ENCODE measurements around the gene ADCY2.

The ADCY2 gene

DNA sequence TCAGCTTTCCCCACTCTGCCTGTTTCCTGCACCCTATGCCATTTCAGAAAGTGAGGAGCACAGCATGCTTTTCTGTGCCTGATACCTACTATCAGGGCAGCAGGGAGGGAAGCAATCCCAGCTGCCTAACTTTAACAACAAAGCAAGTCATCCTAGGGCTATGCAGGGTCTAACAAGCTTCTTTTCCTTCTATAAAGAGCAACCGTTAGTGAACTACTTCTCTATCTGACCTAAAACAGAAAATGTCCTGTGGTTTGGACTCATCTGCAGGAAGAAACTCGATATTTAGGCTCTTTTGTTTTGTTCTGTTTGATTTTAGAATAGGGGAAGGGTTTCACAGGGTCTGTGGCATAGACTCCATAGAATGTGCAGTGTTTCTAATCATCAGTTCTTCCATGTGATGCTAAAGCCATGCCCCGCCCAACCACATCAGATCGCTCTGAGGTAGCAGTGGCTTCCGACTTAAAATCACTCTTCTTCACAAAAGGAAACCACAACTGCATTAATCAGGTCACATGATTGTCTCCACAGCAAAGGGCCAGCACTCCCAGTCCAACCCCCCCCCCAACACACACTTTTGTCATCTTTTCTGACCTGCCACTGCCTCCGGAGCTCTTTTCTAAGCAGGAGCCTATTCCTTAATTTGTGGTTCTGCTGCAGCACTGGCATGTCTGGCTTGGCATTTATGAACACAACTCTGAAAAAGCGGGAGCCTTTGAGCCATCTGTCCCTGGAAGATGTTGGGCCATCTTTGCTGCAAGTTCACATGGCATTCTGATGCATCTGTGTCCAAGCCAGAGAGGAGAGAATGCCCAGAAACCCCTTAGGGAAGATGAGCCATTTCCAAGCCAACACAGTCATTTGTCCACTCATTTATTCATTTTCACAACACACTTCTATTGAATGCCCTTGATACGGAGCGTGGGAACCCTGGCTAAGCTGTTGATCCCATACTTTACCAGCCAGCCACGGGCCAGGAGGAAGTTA, 383.4 kb downstream of the ADCY2 start:
- POLR2A ChIA-PET, result no interaction called here
- TF ChIP-seq, protein P1, sequence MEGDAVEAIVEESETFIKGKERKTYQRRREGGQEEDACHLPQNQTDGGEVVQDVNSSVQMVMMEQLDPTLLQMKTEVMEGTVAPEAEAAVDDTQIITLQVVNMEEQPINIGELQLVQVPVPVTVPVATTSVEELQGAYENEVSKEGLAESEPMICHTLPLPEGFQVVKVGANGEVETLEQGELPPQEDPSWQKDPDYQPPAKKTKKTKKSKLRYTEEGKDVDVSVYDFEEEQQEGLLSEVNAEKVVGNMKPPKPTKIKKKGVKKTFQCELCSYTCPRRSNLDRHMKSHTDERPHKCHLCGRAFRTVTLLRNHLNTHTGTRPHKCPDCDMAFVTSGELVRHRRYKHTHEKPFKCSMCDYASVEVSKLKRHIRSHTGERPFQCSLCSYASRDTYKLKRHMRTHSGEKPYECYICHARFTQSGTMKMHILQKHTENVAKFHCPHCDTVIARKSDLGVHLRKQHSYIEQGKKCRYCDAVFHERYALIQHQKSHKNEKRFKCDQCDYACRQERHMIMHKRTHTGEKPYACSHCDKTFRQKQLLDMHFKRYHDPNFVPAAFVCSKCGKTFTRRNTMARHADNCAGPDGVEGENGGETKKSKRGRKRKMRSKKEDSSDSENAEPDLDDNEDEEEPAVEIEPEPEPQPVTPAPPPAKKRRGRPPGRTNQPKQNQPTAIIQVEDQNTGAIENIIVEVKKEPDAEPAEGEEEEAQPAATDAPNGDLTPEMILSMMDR (IDR thresholded peaks at IDR 0.05; ENCODE audit: insufficient read depth, low read length, missing control alignments), result no peak

DNA sequence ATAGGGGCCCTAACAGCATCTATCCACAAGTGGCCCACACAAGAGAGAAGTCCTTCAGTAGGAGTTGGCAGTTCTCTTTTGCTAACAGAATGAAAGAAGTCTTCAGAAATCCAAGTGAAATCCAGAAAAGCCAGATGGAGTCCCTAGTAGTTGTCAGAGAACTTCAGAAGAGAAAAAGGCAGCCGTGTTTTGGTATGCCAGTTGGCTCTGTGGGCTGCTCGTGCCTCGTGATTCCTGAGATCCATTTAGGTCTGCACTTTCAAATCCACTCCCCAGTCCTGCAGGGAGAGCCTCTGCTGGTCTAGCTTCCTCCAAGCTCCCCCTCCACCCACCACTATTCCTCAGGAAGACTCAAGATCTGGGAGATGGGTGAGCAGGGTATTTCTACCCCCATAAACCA, 386.0 kb downstream of the ADCY2 start:
- ChIA-PET CTCF (no interaction called here), POLR2A (no interaction called here)
- H3K4me3 ChIP-seq (ENCODE audit: low read depth, low read length), result no peak overlapping the region
- TF ChIP-seq, protein P1 (IDR thresholded peaks at IDR 0.05; ENCODE audit: insufficient read depth, low read length, missing control alignments), result no peak
- no peak for DNase-seq (ENCODE audit: low read depth, low spot score)

More for the DNA sequence above, 383.4 kb downstream of the ADCY2 start:
- no peak overlapping the region for H3K4me3 ChIP-seq (ENCODE audit: low read depth, low read length)
- CTCF ChIA-PET, result no interaction called here
- DNase-seq (ENCODE audit: low read depth, low spot score), result no peak

DNA sequence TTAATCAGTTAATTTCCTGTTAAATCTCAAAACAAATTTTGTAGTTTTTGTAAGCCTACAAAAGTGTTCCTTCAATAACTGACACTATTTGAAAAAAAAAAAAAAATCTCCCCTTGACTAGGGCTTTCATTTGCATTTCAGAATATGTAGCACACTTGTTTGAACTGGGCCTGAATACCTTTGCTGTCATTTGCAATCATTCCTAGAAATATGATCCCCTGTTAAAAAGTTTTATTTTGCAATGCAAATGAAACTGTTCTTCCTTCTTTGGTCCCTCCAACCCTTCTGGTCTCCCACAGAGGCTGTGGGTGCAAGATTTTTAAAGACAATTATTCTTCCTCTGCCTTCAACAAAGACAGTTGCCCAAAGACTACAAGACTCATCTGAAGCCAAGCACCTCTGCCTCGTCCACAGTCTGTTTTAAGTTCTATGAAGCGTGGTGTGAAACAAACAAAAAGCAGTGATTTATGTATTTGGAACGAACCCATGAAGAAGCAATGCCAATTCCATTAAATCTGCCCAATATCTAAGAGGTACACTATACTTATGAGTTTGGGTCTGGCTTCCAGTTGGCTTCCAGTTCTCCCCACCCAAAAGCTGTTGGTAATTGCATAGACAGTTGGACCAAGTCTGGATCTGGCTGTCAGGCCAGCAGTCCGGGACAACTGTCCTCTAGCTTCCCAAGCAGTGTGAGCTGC, 388.9 kb downstream of the ADCY2 start:
- ChIA-PET POLR2A (no interaction called here), CTCF (no interaction called here)
- DNase-seq (ENCODE audit: low read depth, low spot score), result no peak

DNA sequence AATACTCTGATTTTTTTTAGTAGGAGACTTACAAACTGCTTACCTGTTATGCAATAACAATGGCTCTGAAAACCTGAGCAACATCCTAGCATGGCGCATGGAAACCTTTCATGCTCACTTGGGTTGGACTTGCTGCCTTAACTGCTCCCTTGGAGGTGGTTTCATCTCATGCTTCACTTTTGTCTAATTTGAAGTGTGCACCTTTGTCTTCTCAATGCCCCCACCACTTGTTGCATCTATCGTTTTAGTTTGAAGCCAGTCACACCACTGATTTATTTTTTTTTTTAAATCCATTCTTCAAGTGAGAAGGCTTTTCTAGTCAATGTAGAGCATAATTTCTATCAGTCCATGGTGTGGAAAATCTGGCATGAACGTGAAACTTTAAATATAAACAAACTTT, 391.8 kb downstream of the ADCY2 start:
- DNase-seq (ENCODE audit: low read depth, low spot score), result no peak
- ChIA-PET POLR2A (no interaction called here), CTCF (no interaction called here)
- H3K4me3 ChIP-seq (ENCODE audit: low read depth, low read length), result no peak overlapping the region
- TF ChIP-seq, protein P1 (IDR thresholded peaks at IDR 0.05; ENCODE audit: insufficient read depth, low read length, missing control alignments), result no peak

More for the DNA sequence above, 388.9 kb downstream of the ADCY2 start:
- H3K4me3 ChIP-seq (ENCODE audit: low read depth, low read length), result no peak overlapping the region
- TF ChIP-seq, protein P1 (IDR thresholded peaks at IDR 0.05; ENCODE audit: insufficient read depth, low read length, missing control alignments), result no peak

DNA sequence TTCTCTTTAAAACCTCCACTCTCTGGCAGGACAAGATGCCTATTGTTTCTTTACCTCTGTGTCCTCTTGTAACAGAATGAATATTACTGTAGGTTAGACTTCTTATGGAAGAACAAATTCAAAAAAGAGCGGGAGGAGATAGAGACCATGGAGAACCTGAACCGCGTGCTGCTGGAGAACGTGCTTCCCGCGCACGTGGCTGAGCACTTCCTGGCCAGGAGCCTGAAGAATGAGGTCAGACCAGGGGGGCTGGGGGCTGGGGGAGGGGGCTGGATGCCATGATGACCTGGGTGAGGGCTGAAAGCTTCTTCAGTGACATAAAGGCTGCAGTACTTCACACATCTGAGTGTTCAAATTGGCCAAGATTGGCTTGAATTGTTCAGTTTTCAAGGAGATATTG, 393.6 kb downstream of the ADCY2 start:
- TF ChIP-seq, protein P1 (IDR thresholded peaks at IDR 0.05; ENCODE audit: insufficient read depth, low read length, missing control alignments), result no peak
- CTCF ChIA-PET, result no interaction called here

DNA sequence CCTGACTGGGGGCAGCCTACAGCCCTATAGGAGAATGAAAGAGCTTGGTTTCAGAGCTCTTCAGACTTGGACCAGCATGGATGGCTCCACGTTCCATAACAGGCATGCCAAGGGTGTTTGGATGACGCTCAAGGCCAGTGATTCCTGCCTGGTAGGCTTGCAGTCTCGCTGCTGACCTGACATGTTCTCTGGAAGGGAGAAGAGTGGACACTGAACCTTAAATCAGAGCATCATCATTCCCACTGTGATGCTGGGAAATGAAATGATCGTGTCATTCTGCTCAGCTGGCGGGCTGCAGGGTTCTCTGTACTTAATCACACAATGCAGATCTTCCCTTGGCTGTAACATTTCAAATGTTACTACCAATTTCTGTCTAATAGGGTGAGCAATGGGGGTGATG, 398.0 kb downstream of the ADCY2 start:
- POLR2A ChIA-PET, result no interaction called here
- no peak for DNase-seq (ENCODE audit: low read depth, low spot score)
- TF ChIP-seq, protein P1 (IDR thresholded peaks at IDR 0.05; ENCODE audit: insufficient read depth, low read length, missing control alignments), result no peak
- CTCF ChIA-PET, result no interaction called here
- no peak overlapping the region for H3K4me3 ChIP-seq (ENCODE audit: low read depth, low read length)

More for the DNA sequence above, 393.6 kb downstream of the ADCY2 start:
- POLR2A ChIA-PET, result no interaction called here
- H3K4me3 ChIP-seq (ENCODE audit: low read depth, low read length), result no peak overlapping the region
- no peak for DNase-seq (ENCODE audit: low read depth, low spot score)

All from AG04449 (cell line).